GM12878 (cell line): ENCODE results near the gene NIPA2. TPM values are rescaled to one million over a fixed set of nuclear protein-coding genes. Genes with fewer than 3 reads are reported as not detected.

Source experiments
- CEBPZ ChIP-seq: fragments of 150-350 bp; IDR thresholded peaks from 2 replicates; pipeline ENCODE4 v1.6.1; 2016; ENCODE audit warnings: low read depth, low read length
- CREB1 ChIP-seq: IDR thresholded peaks from 2 replicates; pipeline ENCODE4 v1.6.1; 2012; ENCODE audit warnings: low read depth, mild to moderate bottlenecking, inconsistent platforms
- ELK1 ChIP-seq: IDR thresholded peaks from 2 replicates; pipeline ENCODE4 v1.6.1; 2012; ENCODE audit warnings: low read depth, low read length, improper control_type of control experiment
- FOXM1 ChIP-seq: IDR thresholded peaks from 2 replicates; pipeline ENCODE4 v1.6.1; 2012; ENCODE audit warnings: low read depth, mild to moderate bottlenecking, inconsistent platforms, low read length, moderate library complexity
- HCFC1 ChIP-seq: fragments of 150-350 bp; IDR thresholded peaks from 2 replicates; pipeline ENCODE4 v1.6.1; 2014; ENCODE audit warnings: low read length
- NR2F1 ChIP-seq: fragments of 450-650 bp; conservative IDR thresholded peaks from 2 replicates; pipeline ENCODE4 v1.6.1; 2017; ENCODE audit warnings: mild to moderate bottlenecking
- POU2F2 ChIP-seq: IDR thresholded peaks from 3 replicates; pipeline ENCODE4 v1.6.1; 2011; ENCODE audit warnings: low read depth, mild to moderate bottlenecking, low read length, borderline replicate concordance
- ZBTB33 ChIP-seq: fragments of 450-650 bp; IDR thresholded peaks from 2 replicates; pipeline ENCODE4 v1.6.1; 2017; ENCODE audit warnings: mild to moderate bottlenecking
- ZSCAN29 ChIP-seq: fragments of 450-650 bp; IDR thresholded peaks from 2 replicates; pipeline ENCODE4 v1.6.1; 2017; ENCODE audit warnings: mild to moderate bottlenecking, moderate library complexity
- polyA plus RNA-seq, 11 experiments: library from polyadenylated mRNA; depleted of rRNA in 4 of 11; unstranded in 6 of 11; stranded (reverse) in 5 of 11; fragments of >200 nt; fragmentation: Nextera tagmentation in 4 of 11; fragmentation: Illumina TruSeq in 1 of 11; extraction: Ambion mirVana in 4 of 11; extraction: Trizol in 1 of 11; gene quantifications; 1 replicate in 1 of 11; 2 replicates in 10 of 11; pipeline versions ENCODE4 v1.2.1 to v1.2.3, GENCODE V29; 2011 to 2016; ENCODE audit warnings: inconsistent platforms in 2 of 11, missing spikeins in 2 of 11, low read depth in 1 of 11
- total RNA-seq, 4 experiments: library from RNA; depleted of rRNA in 3 of 4; stranded (reverse); fragments of >200 nt in 3 of 4; fragmentation: Illumina TruSeq in 1 of 4; extraction: Trizol in 1 of 4; gene quantifications; 2 replicates each; pipeline versions ENCODE4 v1.2.1 to v1.2.3, GENCODE V29; 2013 to 2021
- TF ChIP-seq, protein P1 (sequence below): fragments of 450-650 bp; IDR thresholded peaks from 2 replicates; pipeline ENCODE4 v1.6.1; 2017; ENCODE audit warnings: mild to moderate bottlenecking, moderate library complexity
- TF ChIP-seq, protein P2 (sequence below), 3 experiments: IDR thresholded peaks in 2 of 3; conservative IDR thresholded peaks in 1 of 3; 2 replicates each; pipeline ENCODE4 v1.5.1; 2011; ENCODE audit warnings: low read depth in 3 of 3, low read length in 3 of 3, mild to moderate bottlenecking in 3 of 3, control low read depth in 2 of 3, moderate library complexity in 2 of 3, inconsistent platforms in 1 of 3, mixed read lengths in 1 of 3; ENCODE audit not compliant: control insufficient read depth in 2 of 3, insufficient read depth in 1 of 3; ENCODE audit errors: extremely low read depth in 1 of 3

The NIPA2 gene
- total and polyA plus RNA-seq, 10 of the 15 experiments (the other 5 are each of a cell fraction or from before 2014, with no cell fraction given): 24.4 to 159 (median 96.5) TPM

DNA sequence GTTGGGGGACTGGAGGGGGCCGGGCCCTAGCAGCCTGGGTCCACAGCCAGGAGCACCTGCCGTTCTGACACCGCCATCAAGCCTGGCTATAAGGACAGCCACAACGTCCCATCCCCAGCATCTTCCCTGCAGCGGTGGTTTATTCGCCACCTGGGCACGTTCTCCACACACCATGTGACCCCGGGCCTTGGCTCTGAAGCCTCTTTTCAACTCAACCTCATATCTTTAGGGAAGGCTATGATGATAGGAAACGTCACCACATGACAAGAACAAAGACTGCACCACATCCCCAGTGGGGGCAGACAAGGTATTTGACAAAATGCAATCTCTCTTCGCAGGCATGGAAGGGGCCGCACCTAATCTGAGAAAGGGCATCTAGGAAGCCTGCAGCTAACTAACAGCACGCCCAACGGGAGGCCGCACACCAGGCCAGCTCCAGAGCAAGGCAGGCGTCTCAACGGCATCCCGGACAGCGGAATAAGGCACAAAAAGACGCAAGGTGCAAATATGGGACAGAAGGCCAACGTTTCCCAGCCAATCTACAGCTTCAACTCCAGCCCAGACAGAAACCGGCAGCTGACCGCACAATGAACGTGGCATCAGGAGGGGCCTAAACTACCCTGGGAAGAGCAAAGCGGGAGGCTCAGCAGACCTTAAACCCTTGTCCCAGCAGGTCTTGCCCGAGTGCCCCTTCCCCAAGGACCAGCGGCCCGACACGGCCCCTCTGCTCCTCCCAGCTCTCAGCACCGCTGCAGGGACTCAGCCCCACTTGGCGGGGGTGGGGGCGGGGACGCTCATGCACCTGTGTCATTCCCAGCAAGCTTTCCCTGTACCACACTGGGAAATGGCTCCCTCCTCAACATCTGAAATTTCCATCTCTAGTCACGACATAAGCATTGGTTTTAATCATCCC is 41.9 kb downstream of the NIPA2 start (continued):
- TF ChIP-seq CEBPZ (no peak), FOXM1 (no peak), CREB1 (no peak), ELK1 (no peak), ZSCAN29 (no peak), NR2F1 (no peak), HCFC1 (no peak), ZBTB33 (no peak), POU2F2 (no peak)
- TF ChIP-seq, protein P1, sequence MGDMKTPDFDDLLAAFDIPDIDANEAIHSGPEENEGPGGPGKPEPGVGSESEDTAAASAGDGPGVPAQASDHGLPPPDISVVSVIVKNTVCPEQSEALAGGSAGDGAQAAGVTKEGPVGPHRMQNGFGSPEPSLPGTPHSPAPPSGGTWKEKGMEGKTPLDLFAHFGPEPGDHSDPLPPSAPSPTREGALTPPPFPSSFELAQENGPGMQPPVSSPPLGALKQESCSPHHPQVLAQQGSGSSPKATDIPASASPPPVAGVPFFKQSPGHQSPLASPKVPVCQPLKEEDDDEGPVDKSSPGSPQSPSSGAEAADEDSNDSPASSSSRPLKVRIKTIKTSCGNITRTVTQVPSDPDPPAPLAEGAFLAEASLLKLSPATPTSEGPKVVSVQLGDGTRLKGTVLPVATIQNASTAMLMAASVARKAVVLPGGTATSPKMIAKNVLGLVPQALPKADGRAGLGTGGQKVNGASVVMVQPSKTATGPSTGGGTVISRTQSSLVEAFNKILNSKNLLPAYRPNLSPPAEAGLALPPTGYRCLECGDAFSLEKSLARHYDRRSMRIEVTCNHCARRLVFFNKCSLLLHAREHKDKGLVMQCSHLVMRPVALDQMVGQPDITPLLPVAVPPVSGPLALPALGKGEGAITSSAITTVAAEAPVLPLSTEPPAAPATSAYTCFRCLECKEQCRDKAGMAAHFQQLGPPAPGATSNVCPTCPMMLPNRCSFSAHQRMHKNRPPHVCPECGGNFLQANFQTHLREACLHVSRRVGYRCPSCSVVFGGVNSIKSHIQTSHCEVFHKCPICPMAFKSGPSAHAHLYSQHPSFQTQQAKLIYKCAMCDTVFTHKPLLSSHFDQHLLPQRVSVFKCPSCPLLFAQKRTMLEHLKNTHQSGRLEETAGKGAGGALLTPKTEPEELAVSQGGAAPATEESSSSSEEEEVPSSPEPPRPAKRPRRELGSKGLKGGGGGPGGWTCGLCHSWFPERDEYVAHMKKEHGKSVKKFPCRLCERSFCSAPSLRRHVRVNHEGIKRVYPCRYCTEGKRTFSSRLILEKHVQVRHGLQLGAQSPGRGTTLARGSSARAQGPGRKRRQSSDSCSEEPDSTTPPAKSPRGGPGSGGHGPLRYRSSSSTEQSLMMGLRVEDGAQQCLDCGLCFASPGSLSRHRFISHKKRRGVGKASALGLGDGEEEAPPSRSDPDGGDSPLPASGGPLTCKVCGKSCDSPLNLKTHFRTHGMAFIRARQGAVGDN: no peak
- TF ChIP-seq, protein P2, sequence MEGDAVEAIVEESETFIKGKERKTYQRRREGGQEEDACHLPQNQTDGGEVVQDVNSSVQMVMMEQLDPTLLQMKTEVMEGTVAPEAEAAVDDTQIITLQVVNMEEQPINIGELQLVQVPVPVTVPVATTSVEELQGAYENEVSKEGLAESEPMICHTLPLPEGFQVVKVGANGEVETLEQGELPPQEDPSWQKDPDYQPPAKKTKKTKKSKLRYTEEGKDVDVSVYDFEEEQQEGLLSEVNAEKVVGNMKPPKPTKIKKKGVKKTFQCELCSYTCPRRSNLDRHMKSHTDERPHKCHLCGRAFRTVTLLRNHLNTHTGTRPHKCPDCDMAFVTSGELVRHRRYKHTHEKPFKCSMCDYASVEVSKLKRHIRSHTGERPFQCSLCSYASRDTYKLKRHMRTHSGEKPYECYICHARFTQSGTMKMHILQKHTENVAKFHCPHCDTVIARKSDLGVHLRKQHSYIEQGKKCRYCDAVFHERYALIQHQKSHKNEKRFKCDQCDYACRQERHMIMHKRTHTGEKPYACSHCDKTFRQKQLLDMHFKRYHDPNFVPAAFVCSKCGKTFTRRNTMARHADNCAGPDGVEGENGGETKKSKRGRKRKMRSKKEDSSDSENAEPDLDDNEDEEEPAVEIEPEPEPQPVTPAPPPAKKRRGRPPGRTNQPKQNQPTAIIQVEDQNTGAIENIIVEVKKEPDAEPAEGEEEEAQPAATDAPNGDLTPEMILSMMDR (IDR thresholded peaks at IDR 0.05 in 2 of 3, conservative IDR thresholded peaks at IDR 0.05 in 1 of 3; ENCODE audit: control insufficient read depth in 2 of 3, extremely low read depth in 1 of 3, insufficient read depth in 1 of 3, low read depth in 3 of 3, low read length in 3 of 3): no peak
